HG03060 (cell line): ENCODE measurements around the gene LYPLAL1.

Experiments used
- ATAC-seq: cut with Tn5 transposase; IDR thresholded peaks from one replicate; pipeline ENCODE4 v1.9.1; 2021; ENCODE audit warnings: low read depth, moderate number of reproducible peaks; ENCODE audit not compliant: unreplicated experiment

Gene LYPLAL1

DNA sequence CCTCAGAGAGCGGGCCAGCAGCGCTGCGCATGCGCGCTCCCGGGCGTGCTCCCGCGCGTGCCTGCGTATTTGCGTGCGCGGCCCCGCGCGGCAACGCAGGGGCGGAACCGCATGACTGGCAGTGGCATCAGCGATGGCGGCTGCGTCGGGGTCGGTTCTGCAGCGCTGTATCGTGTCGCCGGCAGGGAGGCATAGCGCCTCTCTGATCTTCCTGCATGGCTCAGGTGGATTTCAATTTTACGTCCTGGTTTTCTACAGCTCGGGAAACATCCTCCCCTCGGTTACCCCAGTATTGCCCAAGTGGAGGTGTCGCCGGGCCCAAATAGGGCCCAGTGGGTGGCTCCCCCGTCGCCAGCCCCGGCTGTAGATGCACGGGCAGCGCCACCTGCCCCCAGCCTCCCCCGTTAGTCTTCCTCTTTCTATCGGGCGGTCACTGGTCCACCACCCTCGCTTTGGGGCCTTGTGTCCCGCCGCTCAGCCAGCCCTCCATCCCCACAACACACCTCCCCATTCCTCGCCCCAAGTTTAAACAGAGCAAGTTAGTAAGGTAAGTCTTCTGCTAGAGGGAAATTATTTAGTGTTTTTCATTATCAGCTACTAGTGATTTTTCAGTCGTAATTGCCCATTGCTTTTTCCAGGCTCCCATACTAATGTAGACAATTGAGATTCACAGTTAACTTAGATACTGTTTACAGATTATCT, at the start of gene LYPLAL1:
Gene LYPLAL1, plus strand, starts transcription at position 121 of the 702 bp plus-strand sequence. Its CDS starts 13 bp downstream, at position 134.
- ATAC-seq: peak; percentile 41

DNA sequence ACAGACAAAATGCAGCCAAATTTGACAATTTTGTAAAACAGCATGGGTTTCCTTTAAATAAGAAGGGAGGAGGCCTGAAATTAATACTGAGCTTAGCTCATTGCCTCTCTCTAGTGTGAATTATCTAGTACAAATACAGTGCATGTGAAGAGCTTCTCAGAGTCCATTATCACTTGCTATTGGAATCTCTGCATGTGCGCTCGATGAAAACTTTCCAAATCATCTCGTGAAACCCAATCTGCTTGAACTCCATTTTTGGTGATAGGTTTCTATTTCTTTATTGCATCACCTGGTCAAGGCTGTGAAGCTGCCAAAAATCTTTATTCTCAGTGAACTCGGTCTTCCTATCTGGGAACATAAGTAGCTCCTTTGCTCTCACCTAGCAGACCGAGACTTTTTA, 49.5 kb upstream of the LYPLAL1 start:
- no peak for ATAC-seq

- no peak for ATAC-seq
Observed at GRCh38 chr1:219125342-219125741, 48.3 kb upstream of the LYPLAL1 start.

DNA sequence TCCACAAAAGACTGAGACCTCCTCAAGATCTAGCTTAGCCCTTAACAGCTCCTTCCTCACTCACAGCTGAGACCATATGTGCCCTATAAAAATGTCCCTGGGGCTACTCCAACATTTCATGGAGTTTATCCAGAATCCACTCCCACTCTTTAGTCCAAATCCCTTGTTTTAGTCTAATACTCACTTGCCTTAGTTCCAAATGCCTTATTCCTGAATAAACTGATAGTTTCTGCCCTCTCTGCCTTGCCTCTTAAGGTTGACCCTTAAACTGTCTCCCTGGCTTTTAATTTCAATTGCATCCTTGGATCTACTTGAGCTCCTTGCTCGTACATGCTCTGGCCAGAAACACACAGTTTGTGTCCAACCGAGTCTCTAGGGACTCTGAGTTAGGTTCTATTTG, 47.3 kb upstream of the LYPLAL1 start:
- ATAC-seq: no peak

DNA sequence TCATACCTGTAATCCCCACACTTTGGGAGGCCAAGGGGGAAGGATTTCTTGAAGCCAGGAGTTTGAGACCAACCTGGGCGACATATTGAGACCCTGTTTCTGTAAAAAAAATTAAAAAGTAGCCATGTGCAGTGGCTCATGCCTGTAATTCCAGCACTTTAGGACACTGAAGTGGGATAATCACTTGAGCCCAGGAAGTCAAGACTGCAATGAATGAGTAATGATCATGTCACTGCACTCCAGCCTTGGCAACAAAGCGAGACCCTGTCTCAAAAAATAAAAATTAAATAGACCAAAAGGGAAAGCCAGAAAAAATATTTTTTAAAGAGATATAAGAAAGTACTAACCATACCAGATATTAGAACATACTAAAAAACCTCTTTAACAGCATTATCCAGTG, 44.7 kb upstream of the LYPLAL1 start:
- no peak for ATAC-seq

DNA sequence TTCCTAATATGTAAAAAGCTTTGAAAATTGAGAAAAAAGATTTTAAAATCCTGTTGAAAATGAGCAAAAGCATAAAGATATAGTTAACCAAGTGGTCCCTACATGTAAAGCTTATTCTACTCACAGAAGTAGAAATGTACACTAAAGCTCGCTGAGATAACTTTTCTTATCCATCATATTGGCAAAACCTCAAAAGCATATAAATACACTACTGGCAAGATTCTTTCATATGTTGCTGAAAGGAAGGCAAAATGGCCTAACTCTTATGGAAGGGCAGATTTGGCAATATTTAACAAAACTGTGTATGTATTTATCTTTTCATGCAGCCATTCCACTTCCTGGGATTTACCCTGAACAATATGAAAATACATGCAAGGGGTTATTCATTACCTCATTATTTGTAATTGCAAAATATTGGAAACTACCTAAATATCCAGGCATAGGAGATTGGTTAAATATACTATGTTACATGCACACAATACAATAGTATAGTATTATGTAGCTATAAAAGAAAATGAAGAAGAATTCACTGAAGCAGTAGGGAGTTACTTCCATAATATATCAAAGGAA, 43.2 kb upstream of the LYPLAL1 start:
- no peak for ATAC-seq

DNA sequence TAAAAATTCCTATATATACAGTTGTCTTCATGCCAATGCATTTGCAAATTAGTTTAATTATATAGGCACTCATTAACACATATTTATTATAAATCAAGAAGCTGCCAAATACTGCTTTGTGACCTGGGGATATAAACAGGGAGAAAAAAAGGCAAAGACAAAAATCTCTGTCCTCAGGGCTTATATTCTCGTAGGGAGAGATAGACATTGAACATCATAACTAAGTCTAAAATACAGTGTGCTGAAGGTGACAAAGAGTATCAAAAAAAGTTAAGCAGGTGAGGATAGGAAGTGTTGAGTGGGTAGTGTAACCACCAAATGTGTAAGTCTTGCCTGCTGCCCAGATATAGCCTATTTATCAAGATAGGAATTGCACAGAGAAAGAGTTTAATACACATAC, 40.7 kb upstream of the LYPLAL1 start:
- ATAC-seq: no peak

GRCh38 chr1:219138747-219139146, 34.9 kb upstream of the LYPLAL1 start:
- ATAC-seq: peak; percentile 52

DNA sequence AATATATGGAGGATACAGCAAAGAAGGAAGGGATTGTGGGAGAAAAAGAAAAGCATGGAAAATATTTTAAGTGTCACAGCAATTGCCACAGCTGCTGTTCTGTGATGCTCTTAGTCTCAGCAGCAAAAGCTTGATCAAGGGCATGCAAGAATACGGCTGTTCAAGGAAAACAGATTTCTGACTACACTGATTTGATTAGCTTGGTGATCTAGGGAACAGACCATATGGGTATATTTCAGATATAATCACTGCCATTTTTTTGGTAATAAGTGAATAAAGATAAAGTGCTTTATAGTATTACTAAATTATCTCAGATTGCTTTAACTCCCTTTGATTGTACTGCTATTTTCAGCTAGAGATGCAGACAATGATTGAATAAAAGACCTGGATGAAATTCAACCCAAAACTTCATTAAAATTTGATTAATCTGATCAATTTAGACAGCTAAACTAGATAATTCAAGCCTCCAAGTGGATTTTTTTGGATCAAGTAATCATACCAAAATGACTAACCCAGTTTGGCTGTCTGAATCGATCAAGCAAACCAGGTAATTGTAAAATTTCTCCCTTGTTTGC, 33.3 kb upstream of the LYPLAL1 start:
- ATAC-seq: no peak

DNA sequence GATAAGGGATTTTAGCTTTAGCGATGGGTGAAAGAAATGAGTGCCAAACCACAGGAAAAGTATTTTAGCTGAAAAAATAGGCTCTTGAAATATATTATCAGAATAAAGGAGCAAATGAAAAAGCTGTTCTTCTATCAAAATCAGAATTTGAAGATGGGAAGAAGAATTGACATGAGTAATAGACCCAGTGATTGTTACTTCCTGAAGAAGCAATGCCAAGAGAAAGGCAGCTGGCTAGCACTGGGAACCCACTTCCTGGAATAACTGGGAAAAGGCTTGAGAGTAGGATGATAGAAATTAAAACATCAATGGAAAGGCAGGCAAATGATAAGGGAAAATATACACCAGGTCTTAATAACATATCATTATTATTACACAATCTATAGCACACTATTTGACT, 29.9 kb upstream of the LYPLAL1 start:
- no peak for ATAC-seq

GRCh38 chr1:219144658-219145315, 28.9 kb upstream of the LYPLAL1 start:
- ATAC-seq: no peak

- no peak for ATAC-seq
Observed at GRCh38 chr1:219147571-219148019, 26.1 kb upstream of the LYPLAL1 start.

- ATAC-seq: no peak
Observed at GRCh38 chr1:219149009-219149577, 24.6 kb upstream of the LYPLAL1 start.

- no peak for ATAC-seq
Observed at GRCh38 chr1:219149953-219150352, 23.7 kb upstream of the LYPLAL1 start.

DNA sequence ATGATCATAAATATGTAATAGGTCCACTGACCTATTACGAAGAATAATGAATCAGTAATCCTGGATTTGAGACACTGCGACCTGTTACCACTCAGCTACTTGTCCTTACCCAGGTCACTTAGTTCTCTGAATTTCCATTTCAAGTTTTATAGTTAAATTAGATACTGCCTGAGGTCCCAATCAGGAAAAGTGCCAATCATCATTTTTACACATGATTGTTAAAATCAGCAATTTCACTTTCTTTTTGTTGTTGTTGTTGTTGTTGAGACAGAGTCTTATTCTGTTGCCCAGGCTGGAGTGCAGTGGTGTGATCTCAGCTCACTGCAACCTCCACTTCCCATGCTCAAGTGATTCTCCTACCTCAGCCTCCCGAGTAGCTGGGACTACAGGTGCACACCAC, 22.8 kb upstream of the LYPLAL1 start:
- ATAC-seq: no peak

DNA sequence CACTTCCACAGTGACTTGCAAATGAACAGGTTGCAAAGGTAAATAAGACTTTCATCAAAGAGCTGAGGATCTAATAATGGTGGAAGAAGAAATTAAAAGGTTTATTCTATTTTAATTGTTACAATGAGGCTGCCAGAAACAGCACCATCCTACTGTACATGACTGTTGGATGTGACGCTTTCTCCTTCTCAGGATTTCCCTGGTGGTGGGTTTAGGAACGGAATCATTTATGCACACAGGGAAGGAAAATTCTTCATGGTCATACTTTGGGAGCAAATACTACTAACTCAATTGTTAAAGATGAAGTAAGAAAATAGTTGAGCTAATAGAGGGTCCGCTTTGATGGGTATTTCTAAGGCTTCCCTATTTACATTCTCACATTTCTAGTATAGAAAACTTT, 22.2 kb upstream of the LYPLAL1 start:
- ATAC-seq: no peak

DNA sequence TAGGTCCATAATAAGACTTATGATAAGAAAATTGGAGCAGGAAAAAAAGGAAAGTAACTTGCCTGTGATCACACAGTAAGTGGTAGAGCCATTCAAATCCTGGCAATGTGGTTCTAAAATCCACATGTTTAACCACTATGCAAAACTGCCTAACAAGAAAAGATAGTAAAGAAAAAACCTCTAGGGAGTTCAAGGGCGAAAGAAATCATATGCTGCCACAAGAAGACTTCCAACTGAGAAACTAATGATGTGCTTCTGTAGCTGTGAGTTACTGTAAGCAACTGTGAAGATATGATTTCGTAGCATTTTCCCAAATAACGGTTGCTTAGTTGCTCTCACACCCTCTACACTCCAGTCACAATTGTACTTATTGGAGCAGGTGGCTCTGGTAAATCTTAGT, 20.9 kb upstream of the LYPLAL1 start:
- ATAC-seq: no peak

DNA sequence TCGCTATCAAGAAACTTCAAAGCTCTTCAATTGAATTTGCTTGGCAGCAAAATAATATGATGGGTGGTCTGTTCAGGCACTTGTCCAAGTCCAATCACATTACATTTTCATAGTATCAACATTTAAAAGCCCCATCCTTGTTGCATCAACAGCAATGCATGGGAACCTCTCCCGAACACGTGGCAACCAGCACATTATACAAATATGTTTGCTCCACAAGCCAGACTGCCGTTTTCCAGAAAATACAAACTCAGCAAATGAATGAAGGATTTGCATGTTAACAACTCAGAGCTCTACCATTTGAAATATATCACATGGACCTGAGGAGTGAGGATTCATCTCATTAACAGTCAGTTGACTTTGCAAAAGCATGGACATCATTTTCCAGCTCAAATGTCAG, 20.0 kb upstream of the LYPLAL1 start:
- ATAC-seq: no peak

GRCh38 chr1:219155135-219155534, 18.5 kb upstream of the LYPLAL1 start:
- ATAC-seq: no peak

GRCh38 chr1:219159946-219160645, 13.6 kb upstream of the LYPLAL1 start:
- ATAC-seq: peak; percentile 47

DNA sequence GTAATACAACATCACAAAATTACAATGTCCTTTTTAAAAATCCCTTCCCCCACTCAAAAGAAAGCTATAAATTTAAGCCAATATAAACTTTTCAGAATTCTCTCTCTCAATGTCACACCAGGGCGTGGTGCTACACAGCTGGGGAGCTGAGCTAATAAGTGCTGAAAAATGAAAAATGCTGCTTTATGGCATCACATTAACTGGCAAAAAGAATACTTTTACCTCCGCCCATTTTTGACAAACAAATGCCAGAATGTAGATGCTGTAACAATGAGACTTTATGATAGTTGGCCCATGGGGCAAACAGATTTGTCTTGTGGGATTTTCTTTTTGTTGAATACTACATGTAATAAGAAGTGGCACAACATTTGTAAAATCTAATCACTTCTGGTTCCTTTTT, 12.7 kb upstream of the LYPLAL1 start:
- ATAC-seq: no peak
